OCI-LY3 (cell line): ENCODE measurements around the gene CHTF18.

Experiments
- H2AFZ ChIP-seq: fragments of 200-600, 300-600 bp; shearing (Covaris generic); 2 replicates; pipeline ENCODE4 v1.6.0; 2014; ENCODE audit warnings: antibody characterized with exemption, low read depth, low read length
- H3K27ac ChIP-seq: fragments of 200-600, 300-600 bp; sonication (generic); 2 replicates; pipeline ENCODE4 v1.5.1; 2014; ENCODE audit warnings: mild to moderate bottlenecking, low read length, moderate library complexity, mixed read lengths
- H3K27me3 ChIP-seq: fragments of 200-600, 300-600 bp; sonication (generic); 2 replicates; pipeline ENCODE4 v1.6.1; 2014; ENCODE audit warnings: low read depth, low read length, mixed read lengths
- H3K36me3 ChIP-seq: fragments of 200-600, 300-600 bp; sonication (generic); replicated peaks from 2 replicates; pipeline ENCODE3; 2014; ENCODE audit warnings: low read depth, low read length, mixed read lengths
- H3K4me1 ChIP-seq: fragments of 300-600, 200-600 bp; sonication (generic); 2 replicates; pipeline ENCODE4 v1.6.1; 2014; ENCODE audit warnings: low read length, mixed read lengths
- H3K4me2 ChIP-seq: fragments of 200-600, 300-600 bp; sonication (generic); 2 replicates; pipeline ENCODE4 v1.6.1; 2014; ENCODE audit warnings: low read length, mixed read lengths
- H3K4me3 ChIP-seq: fragments of 300-600, 200-600 bp; sonication (generic); 2 replicates; pipeline ENCODE4 v1.5.1; 2014; ENCODE audit warnings: antibody characterized with exemption, mild to moderate bottlenecking, low read length, moderate library complexity
- H3K79me2 ChIP-seq: fragments of 300-600, 200-600 bp; shearing (Covaris generic); 2 replicates; pipeline ENCODE4 v1.6.1; 2014; ENCODE audit warnings: mild to moderate bottlenecking, low read length, mixed read lengths
- H3K9ac ChIP-seq: fragments of 300-600, 200-600 bp; shearing (Covaris generic); 2 replicates; pipeline ENCODE4 v1.6.0; 2014; ENCODE audit warnings: mild to moderate bottlenecking, low read length, moderate library complexity
- H3K9me3 ChIP-seq: fragments of 200-600, 300-600 bp; shearing (Covaris generic); 2 replicates; pipeline ENCODE4 v1.6.1; 2014; ENCODE audit warnings: low read length, mixed read lengths; ENCODE audit not compliant: insufficient read depth
- H4K20me1 ChIP-seq: fragments of 200-600, 300-600 bp; sonication (generic); 2 replicates; pipeline ENCODE4 v1.6.1; 2016; ENCODE audit warnings: low read length, mixed read lengths; ENCODE audit not compliant: insufficient read depth
- EZH2phosphoT487 ChIP-seq: fragments of 200-600 bp; shearing (Covaris generic); IDR thresholded peaks from 2 replicates; pipeline ENCODE4 v1.6.1; 2018; ENCODE audit warnings: antibody characterized with exemption, mixed run types, low read depth
- TF ChIP-seq, protein P1 (sequence below): fragments of 200-600, 300-600 bp; sonication (generic); IDR thresholded peaks from 2 replicates; pipeline ENCODE4 v1.5.1; 2014; ENCODE audit warnings: antibody characterized with exemption, low read length, low read depth

Gene CHTF18

GRCh38 chr16:745739-746138 lies 42.7 kb upstream of the CHTF18 start:
- no peaks in the 10 kb centered on the region for H3K79me2 ChIP-seq
- H4K20me1 ChIP-seq: no peaks in the 10 kb centered on the region
- no peak overlapping the region for H2AFZ ChIP-seq
- H3K27me3 ChIP-seq: no peaks in the 10 kb centered on the region
- no peak for TF ChIP-seq EZH2phosphoT487
- TF ChIP-seq, protein P1, sequence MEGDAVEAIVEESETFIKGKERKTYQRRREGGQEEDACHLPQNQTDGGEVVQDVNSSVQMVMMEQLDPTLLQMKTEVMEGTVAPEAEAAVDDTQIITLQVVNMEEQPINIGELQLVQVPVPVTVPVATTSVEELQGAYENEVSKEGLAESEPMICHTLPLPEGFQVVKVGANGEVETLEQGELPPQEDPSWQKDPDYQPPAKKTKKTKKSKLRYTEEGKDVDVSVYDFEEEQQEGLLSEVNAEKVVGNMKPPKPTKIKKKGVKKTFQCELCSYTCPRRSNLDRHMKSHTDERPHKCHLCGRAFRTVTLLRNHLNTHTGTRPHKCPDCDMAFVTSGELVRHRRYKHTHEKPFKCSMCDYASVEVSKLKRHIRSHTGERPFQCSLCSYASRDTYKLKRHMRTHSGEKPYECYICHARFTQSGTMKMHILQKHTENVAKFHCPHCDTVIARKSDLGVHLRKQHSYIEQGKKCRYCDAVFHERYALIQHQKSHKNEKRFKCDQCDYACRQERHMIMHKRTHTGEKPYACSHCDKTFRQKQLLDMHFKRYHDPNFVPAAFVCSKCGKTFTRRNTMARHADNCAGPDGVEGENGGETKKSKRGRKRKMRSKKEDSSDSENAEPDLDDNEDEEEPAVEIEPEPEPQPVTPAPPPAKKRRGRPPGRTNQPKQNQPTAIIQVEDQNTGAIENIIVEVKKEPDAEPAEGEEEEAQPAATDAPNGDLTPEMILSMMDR: peak; percentile 74
- H3K9ac ChIP-seq: no peak overlapping the region
- H3K36me3 ChIP-seq: no peaks in the 10 kb centered on the region
- H3K9me3 ChIP-seq: no peaks in the 10 kb centered on the region
- peak overlapping the region; percentile 21 for H3K4me2 ChIP-seq
- H3K27ac ChIP-seq: no peak overlapping the region
- peaks cover 5% of the 10 kb centered on the region for H3K4me1 ChIP-seq
- no peak overlapping the region for H3K4me3 ChIP-seq

DNA sequence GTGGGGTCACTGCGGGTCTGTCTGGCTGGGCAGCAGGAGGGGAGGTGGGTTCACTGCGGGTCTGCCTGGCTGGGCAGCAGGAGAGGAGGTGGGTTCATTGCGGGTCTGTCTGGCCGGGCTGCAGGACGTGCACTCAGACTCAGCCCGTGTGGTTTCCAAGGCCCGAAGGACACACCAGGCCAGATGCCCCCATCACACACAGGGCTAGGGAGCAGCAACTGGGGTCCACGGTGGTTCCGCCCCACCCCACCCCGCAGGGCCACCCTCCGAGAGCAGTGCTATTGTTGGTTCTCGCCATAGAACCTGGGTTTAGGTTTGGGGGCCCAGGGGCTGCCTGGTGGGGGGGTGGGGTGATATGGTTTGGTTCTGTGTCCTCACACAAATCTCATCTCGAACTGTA lies 41.8 kb upstream of the CHTF18 start:
- H3K4me3 ChIP-seq: no peak overlapping the region
- TF ChIP-seq, protein P1: no peak
- TF ChIP-seq EZH2phosphoT487: no peak
- no peak overlapping the region for H3K27ac ChIP-seq

DNA sequence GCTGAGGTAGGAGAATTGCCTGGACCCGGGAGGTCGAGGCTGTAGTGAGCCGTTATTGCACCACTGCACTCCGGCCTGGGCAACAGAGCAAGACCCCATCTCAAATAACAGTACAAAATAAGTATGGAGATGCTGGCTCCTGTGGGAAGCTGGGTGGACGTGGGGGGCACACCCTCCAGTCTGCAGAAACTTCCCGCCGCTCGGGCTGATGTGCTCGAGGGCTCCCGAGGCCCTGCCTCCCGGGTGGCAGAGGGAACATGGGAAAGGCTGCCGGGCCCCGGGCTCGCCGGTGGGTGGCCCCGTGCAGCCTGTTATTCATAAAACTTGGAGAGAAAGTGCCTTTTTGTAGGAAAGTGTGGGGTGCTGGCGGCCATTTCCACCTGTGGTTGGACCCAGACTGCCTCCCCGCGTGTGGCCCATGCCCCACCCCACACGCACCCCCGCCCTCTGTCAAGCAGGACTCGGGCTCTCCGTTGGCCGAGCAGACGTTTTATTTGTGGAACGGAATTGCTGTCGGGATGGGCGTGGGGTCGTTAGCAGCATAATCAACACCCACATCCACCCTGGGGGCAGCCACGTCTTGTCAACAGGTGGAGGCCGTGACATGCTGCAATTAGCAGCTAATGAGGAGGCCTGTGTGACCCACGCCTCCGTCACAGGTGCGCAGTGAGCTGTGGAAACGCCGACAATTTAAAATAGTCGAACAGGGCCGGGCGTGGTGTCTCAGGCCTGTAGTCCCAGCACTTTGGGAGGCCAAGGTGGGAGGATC lies 40.3 kb upstream of the CHTF18 start:
- Histone ChIP-seq H3K27me3 (no peaks in the 10 kb centered on the region), H3K9ac (no peak overlapping the region), H3K4me1 (peaks cover 23% of the 10 kb centered on the region), H3K4me2 (no peak overlapping the region), H3K4me3 (no peak overlapping the region), H4K20me1 (no peaks in the 10 kb centered on the region), H3K79me2 (no peaks in the 10 kb centered on the region), H2AFZ (no peak overlapping the region), H3K36me3 (no peaks in the 10 kb centered on the region), H3K27ac (no peak overlapping the region), H3K9me3 (no peaks in the 10 kb centered on the region)
- TF ChIP-seq, protein P1: no peak
- TF ChIP-seq EZH2phosphoT487: no peak

More for the DNA sequence above, 41.8 kb upstream of the CHTF18 start:
- H3K4me1 ChIP-seq: peaks cover 8% of the 10 kb centered on the region
- no peaks in the 10 kb centered on the region for H3K36me3 ChIP-seq
- H3K9ac ChIP-seq: no peak overlapping the region
- no peak overlapping the region for H2AFZ ChIP-seq
- H3K27me3 ChIP-seq: no peaks in the 10 kb centered on the region
- no peak overlapping the region for H3K4me2 ChIP-seq
- no peaks in the 10 kb centered on the region for H4K20me1 ChIP-seq
- no peaks in the 10 kb centered on the region for H3K9me3 ChIP-seq
- H3K79me2 ChIP-seq: no peaks in the 10 kb centered on the region

DNA sequence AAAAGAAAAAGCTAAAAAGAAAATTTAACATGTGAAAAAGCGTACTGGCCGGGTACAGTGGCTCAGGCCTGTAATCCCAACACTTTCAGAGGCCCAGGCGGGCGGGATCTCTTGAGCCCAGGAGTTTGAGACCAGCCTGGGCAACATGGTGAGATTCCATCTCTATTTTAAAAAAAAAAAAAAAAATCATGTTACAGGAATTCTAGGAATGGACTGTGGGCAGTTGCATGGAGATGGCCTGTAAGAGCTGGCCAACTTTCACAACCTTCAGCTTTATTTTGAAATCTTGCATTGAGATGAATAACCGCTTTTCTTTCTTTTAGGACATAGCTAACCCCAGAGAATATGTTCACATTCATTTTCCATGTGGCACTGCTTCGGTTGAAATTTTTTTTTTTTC lies 39.4 kb upstream of the CHTF18 start:
- Histone ChIP-seq H3K4me2 (no peak overlapping the region), H3K27me3 (no peaks in the 10 kb centered on the region), H3K27ac (no peak overlapping the region)

More for the DNA sequence above, 39.4 kb upstream of the CHTF18 start:
- Histone ChIP-seq H3K4me1 (peaks cover 27% of the 10 kb centered on the region), H3K4me3 (no peak overlapping the region), H3K9ac (no peak overlapping the region), H3K9me3 (no peaks in the 10 kb centered on the region), H4K20me1 (no peaks in the 10 kb centered on the region), H2AFZ (no peak overlapping the region), H3K79me2 (no peaks in the 10 kb centered on the region), H3K36me3 (no peaks in the 10 kb centered on the region)
- TF ChIP-seq, protein P1: no peak
- no peak for TF ChIP-seq EZH2phosphoT487
